Measurements from ENCODE around the gene SMAD6.

- TF ChIP-seq SMARCE1 (IDR thresholded peaks at IDR 0.05) (no peak), XRCC3 (IDR thresholded peaks at IDR 0.05) (no peak), ZBTB7A (IDR thresholded peaks at IDR 0.05; ENCODE audit: borderline replicate concordance, control insufficient read depth, low read depth, low read length) (no peak), ZKSCAN1 (IDR thresholded peaks at IDR 0.05; ENCODE audit: low read depth, low read length) (no peak), NFYB (IDR thresholded peaks at IDR 0.05; ENCODE audit: extremely low read depth, insufficient read length) (no peak), SMAD4 (CRISPR knock-in tag; conservative IDR thresholded peaks at IDR 0.05) (no peak), EZH2 (IDR thresholded peaks at IDR 0.05; ENCODE audit: borderline replicate concordance, low read depth, low read length) (no peak), ZNF445 (CRISPR knock-in tag; IDR thresholded peaks at IDR 0.05; ENCODE audit: low read depth) (no peak), CTCF (IDR thresholded peaks at IDR 0.05 in 2 of 3, conservative IDR thresholded peaks at IDR 0.05 in 1 of 3; ENCODE audit: insufficient read depth in 2 of 3, low read depth in 1 of 3, low read length in 3 of 3) (no peak)
Observed at GRCh38 chr15:66786708-66787488, 84.9 kb downstream of the SMAD6 start.

Measured in K562 (cell line).